ENCODE data around the gene VAC14. TPM values are rescaled to one million over a fixed set of nuclear protein-coding genes. Genes with fewer than 3 reads are reported as not detected.
A peak's percentile ranks its signal among the peaks of the same experiment; 100 is the strongest.
"Not testable (repeated sequence)": the region's sequence is repeated elsewhere in the genome, so short reads cannot be mapped to it uniquely, and the experiment has no call there.

The VAC14 gene
- polyA plus RNA-seq, 6 donors from 2014 or later = 29.3 to 64.6 (median 38.7) TPM

DNA sequence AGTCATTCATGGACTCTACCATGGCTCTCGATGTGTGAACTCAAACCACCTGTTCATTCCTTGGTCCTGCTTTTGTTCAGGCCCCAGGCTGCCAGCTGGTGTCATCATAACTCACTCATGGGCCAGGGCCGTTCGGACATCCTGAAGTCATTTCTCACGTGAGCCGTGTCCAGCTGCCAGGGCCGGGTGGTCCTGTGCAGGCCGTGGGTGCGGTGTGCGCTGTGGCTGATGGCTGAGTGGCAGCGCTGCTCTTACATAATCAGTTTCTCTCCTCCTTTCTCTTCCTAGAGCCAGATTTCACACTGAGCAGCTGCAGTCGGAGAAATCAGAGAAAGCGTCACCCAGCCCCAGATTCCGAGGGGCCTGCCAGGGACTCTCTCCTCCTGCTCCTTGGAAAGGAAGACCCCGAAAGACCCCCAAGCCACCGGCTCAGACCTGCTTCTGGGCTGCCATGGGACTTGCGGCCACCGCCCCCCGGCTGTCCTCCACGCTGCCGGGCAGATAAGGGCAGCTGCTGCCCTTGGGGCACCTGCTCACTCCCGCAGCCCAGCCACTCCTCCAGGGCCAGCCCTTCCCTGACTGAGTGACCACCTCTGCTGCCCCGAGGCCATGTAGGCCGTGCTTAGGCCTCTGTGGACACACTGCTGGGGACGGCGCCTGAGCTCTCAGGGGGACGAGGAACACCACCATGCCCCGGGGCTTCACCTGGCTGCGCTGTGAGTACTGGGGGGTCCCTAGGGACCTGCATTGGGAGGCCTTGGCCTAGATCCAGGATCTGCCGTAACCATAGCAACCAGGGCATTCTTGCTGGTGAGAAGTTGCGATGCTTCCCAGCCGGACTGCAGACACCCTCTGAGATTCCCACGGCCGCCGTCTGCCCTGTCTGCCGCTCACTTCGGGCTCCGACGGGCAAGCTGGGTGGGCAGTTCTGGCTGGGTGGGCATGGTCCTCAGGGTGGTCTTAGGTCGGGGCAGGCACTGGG, 154.4 kb downstream of the VAC14 start, which contains the start of gene IL34:
Gene IL34 (plus strand): TSS at position 300 of the 982 bp plus-strand sequence. CDS start 389 bp downstream, at position 689.
- Mint-ChIP-seq H3K36me3 (no peaks in the 10 kb centered on the region), H3K27me3 (peaks cover 5 to 20% (median 16%) of the 10 kb centered on the region in 3 donors), H3K27ac (no peak within 1 kb of the TSS), H3K9me3 (no peaks in the 10 kb centered on the region), H3K4me3 (no peak within 1 kb of the TSS), H3K4me1 (no peaks in the 10 kb centered on the region)
- DNase-seq = no peak
- ATAC-seq (ENCODE audit: low read depth in 2 of 2) = no peak

- no peak overlapping the region for H3K4me3 Mint-ChIP-seq
- no peaks in the 10 kb centered on the region for H3K36me3 Mint-ChIP-seq
- no peaks in the 10 kb centered on the region for H3K9me3 Mint-ChIP-seq
- no peak overlapping the region for H3K27ac Mint-ChIP-seq
- DNase-seq = no peak
- peak in 1 of 2 donors; percentile 20 for ATAC-seq (ENCODE audit: low read depth in 2 of 2)
- peaks cover 5 to 29% (median 18%) of the 10 kb centered on the region in 3 donors for H3K27me3 Mint-ChIP-seq
- H3K4me1 Mint-ChIP-seq = no peaks in the 10 kb centered on the region
These were observed 156.0 kb downstream of the VAC14 start for GRCh38 chr16:70644763-70645597.

- H3K9me3 Mint-ChIP-seq; H3K36me3 Mint-ChIP-seq; H3K27ac Mint-ChIP-seq; H3K4me1 Mint-ChIP-seq; H3K4me3 Mint-ChIP-seq; ATAC-seq (ENCODE audit: low read depth in 2 of 2); DNase-seq: not testable (repeated sequence)
- peaks cover 0 to 29% (median 18%) of the 10 kb centered on the region in 3 donors for H3K27me3 Mint-ChIP-seq
These were observed 157.7 kb downstream of the VAC14 start for GRCh38 chr16:70643264-70643663.

DNA sequence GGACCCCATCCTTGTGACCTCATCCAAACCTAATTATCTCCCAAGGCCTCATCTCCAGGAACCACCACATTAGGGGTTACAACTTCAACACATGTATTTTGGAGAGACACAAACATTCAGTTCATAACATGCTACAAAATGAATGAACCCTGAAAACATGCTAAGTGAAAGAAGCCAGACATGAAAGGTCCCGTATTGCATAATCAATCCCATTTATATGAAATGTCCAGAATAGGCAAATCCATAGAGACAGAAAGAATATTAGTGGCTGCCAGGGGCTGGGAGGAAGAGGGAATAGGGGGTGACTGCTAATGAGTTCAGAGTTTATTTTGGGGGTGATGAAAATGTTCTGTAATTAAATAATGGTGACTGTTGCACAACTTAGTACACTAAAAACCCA, 158.3 kb downstream of the VAC14 start:
- peaks cover under 1 to 23% (median 13%) of the 10 kb centered on the region in 3 donors for H3K27me3 Mint-ChIP-seq
- H3K27ac Mint-ChIP-seq = no peak overlapping the region
- no peak overlapping the region for H3K4me3 Mint-ChIP-seq
- ATAC-seq (ENCODE audit: low read depth in 2 of 2) = no peak
- no peak for DNase-seq
- H3K9me3 Mint-ChIP-seq = no peaks in the 10 kb centered on the region
- H3K36me3 Mint-ChIP-seq = no peaks in the 10 kb centered on the region
- H3K4me1 Mint-ChIP-seq = no peaks in the 10 kb centered on the region

DNA sequence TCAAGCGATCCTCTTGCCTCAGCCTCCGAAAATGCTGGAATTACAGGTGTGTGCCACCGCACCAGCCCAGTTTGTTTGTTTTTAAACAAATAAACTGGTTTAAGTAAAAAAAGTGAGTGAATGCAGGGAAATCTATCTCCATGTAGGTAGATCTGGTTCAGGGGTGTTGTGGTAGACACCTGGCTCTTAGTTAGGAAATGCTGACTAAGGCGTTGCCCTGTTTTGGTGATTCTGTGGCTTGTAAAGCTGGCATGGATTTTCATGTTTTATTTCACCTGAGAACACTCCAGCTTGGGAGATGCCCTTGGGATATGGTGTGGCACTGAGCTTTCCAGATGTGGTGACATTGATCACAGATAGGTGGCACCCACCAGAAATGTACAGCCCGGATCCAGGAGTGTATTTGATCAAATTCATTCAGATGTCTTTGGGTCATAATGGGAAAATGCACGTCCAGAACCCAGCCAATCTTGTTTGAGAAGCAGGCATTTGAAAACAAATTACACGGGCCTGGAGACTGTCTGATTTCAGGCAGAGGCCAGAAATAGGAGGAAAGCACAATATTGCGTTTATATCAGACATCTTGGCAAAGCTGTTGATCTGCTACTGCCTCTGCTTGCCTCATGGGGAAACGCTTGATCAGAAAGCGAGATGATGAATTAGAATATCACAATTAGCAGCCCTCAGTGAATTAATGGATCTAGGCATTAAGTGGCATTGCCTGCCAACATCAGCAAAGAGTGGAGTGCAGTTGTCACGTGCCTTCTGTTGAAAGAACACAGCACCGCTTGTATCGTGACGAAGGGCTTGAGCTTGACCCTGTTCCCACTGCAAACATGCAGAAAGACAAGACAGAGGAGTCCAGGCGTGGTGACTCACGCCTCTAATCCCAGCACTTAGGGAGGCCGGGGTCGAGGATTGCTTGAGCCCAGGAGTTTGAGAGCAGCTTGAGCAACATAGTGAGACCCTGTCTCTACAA, 161.9 kb downstream of the VAC14 start:
- H3K36me3 Mint-ChIP-seq = no peaks in the 10 kb centered on the region

More for the DNA sequence above, 161.9 kb downstream of the VAC14 start:
- DNase-seq = no peak
- Mint-ChIP-seq H3K4me1 (no peaks in the 10 kb centered on the region), H3K4me3 (no peak overlapping the region), H3K27me3 (peaks cover 3 to 23% (median 12%) of the 10 kb centered on the region in 3 donors), H3K27ac (peak overlapping the region in 1 of 6 donors; percentile 15), H3K9me3 (no peaks in the 10 kb centered on the region)
- ATAC-seq (ENCODE audit: low read depth in 2 of 2) = no peak

Other genes with a start within 250 kb of the VAC14 start
- not detected for gene IL34, start 154.6 kb downstream of the VAC14 start, polyA plus RNA-seq (ENCODE audit: low read depth in 6 of 6)
- not detected for gene MTSS2, start 115.1 kb downstream of the VAC14 start, polyA plus RNA-seq (ENCODE audit: low read depth in 6 of 6)

Data from naive B cell (primary cell).